Measurements from ENCODE around the gene MRPL49. TPM values are rescaled to one million over a fixed set of nuclear protein-coding genes. Genes with fewer than 3 reads are reported as not detected.

Gene MRPL49
- total RNA-seq, 1 experiment from 2014 or later = 91.0 TPM

DNA sequence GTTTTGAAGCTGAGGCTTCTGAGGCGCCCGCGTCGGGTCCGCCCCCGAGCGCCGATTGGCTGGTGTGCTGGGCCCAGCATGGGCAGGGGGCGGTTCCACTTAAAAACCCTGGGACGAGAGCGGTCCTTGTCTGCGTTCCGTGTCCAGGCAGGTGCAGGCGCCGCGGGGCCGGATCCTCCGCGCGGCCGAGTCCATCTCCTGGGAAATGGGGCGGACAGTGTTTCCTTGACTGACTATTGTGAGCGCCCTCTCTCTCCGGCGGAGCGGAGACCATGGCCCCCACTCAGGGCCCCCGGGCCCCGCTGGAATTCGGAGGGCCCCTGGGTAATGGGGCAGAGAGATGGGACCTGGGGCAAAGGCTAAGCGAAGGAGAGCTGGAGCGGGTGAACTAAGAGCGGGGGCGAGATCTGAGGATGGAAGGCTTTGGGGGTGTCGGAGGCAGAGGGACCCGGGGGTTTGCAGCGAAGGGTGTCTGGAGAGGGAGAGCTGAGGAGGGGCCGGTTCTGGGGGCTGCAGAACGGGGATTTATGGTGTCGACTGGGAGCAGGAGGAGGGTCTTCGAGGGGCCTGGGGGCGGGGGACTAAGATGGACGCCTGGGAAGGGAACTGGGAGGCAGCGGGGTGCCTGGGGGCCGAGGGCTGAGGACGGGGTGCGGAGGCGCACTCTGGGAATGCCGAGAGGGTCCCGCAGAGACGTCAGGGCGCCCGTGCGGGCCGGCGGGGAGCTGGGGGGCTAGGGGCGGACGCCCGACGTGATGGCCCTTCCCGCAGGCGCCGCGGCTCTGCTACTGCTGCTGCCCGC is 10.2 kb upstream of the MRPL49 start, which contains the start of gene TM7SF2:
TM7SF2 (plus strand) TSS at position 129 of the 802 bp plus-strand sequence; CDS start at position 273, 144 bp downstream.
- Histone ChIP-seq H3K4me1 (ENCODE audit: insufficient read depth, low read length, poor library complexity, severe bottlenecking) (peaks cover 27% of the 10 kb centered on the region), H3K4me3 (ENCODE audit: low read depth, low read length, poor library complexity, severe bottlenecking) (peak within 1 kb of the TSS; percentile 80), H3K36me3 (ENCODE audit: insufficient read depth, low read length, poor library complexity, severe bottlenecking) (peaks cover 5% of the 10 kb centered on the region), H3K9me3 (ENCODE audit: low read depth, low read length, poor library complexity, severe bottlenecking) (no peaks in the 10 kb centered on the region), H3K27ac (ENCODE audit: low read depth, low read length, poor library complexity, severe bottlenecking) (peak within 1 kb of the TSS; percentile 75), H3K27me3 (replicated peaks; ENCODE audit: insufficient read depth, low read depth, low read length, poor library complexity) (no peaks in the 10 kb centered on the region)
- ChIA-PET CTCF (interaction anchor here (0.6 to 1.9 kb wide), 13 partner anchors 7 to 252 kb away, joined by 3 to 8 read pairs (median 3); partner anchors contain the start of genes CAPN1, FAU and MRPL49), POLR2A (ENCODE audit: low non-redundant PET) (interaction anchor here (0.7 kb wide), 1 partner anchor 10 kb away, joined by 4 read pairs; the partner anchor contains the start of gene MRPL49)
- TF ChIP-seq EZH2 (IDR thresholded peaks at IDR 0.05; ENCODE audit: borderline replicate concordance, low read depth, low read length, poor library complexity, severe bottlenecking) = no peak
- TF ChIP-seq CTCF (conservative IDR thresholded peaks at IDR 0.05; ENCODE audit: low read depth, low read length) = no peak
- intact Hi-C loops (cut with micrococcal nuclease; ENCODE audit: unreplicated experiment) = loop anchor here (2.0 to 10.0 kb wide), 2 partner anchors 327 to 399 kb away; no protein-coding TSS in a partner anchor
- no TSS peak for BruUV-seq (replicated peaks)
- peak; percentile 99 for DNase-seq (ENCODE audit: low spot score)

GRCh38 chr11:65112546-65113360 is 9.4 kb upstream of the MRPL49 start:
- peak overlapping the region; percentile 80 for H3K4me3 ChIP-seq (ENCODE audit: low read depth, low read length, poor library complexity, severe bottlenecking)
- ChIA-PET POLR2A (ENCODE audit: low non-redundant PET) (no interaction called here), CTCF (interaction anchor here (0.6 to 1.9 kb wide), 8 partner anchors 8 to 203 kb away, joined by 3 to 8 read pairs (median 3); partner anchors contain the start of genes CAPN1, FAU and MRPL49)
- TF ChIP-seq EZH2 (IDR thresholded peaks at IDR 0.05; ENCODE audit: borderline replicate concordance, low read depth, low read length, poor library complexity, severe bottlenecking) (no peak), CTCF (conservative IDR thresholded peaks at IDR 0.05; ENCODE audit: low read depth, low read length) (peak; percentile 91)
- no peaks in the 10 kb centered on the region for H3K27me3 ChIP-seq (replicated peaks; ENCODE audit: insufficient read depth, low read depth, low read length, poor library complexity)
- peak; percentile 81 for DNase-seq (ENCODE audit: low spot score)
- intact Hi-C loops (cut with micrococcal nuclease; ENCODE audit: unreplicated experiment) = loop anchor here (10.0 kb wide), 1 partner anchor 328 kb away; no protein-coding TSS in a partner anchor
- peaks cover 5% of the 10 kb centered on the region for H3K36me3 ChIP-seq (ENCODE audit: insufficient read depth, low read length, poor library complexity, severe bottlenecking)
- no peaks in the 10 kb centered on the region for H3K9me3 ChIP-seq (ENCODE audit: low read depth, low read length, poor library complexity, severe bottlenecking)
- H3K27ac ChIP-seq (ENCODE audit: low read depth, low read length, poor library complexity, severe bottlenecking) = peak overlapping the region; percentile 75
- peaks cover 27% of the 10 kb centered on the region for H3K4me1 ChIP-seq (ENCODE audit: insufficient read depth, low read length, poor library complexity, severe bottlenecking)
- no TSS peak for BruUV-seq (replicated peaks)

DNA sequence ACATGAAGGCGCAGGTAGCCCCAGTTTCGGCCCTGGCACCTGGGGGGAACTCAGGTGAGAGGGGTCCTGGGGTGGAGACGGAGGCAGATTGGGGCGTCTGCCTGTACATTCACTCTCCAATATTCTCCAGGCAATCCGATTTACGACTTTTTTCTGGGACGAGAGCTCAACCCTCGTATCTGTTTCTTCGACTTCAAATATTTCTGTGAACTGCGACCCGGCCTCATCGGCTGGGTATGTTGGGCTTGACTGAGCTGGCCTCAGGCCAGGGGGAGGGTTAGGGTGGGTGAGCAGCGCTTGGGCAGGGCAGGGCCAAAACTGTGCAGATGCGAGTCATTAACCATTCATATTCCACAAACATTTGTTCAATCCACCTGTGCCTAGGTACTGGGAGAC is 8.8 kb upstream of the MRPL49 start:
- no peaks in the 10 kb centered on the region for H3K9me3 ChIP-seq (ENCODE audit: low read depth, low read length, poor library complexity, severe bottlenecking)
- peaks cover 11% of the 10 kb centered on the region for H3K36me3 ChIP-seq (ENCODE audit: insufficient read depth, low read length, poor library complexity, severe bottlenecking)
- H3K4me1 ChIP-seq (ENCODE audit: insufficient read depth, low read length, poor library complexity, severe bottlenecking) = peaks cover 27% of the 10 kb centered on the region
- intact Hi-C loops (cut with micrococcal nuclease; ENCODE audit: unreplicated experiment) = loop anchor here (10.0 kb wide), 1 partner anchor 329 kb away; no protein-coding TSS in a partner anchor
- peak overlapping the region; percentile 80 for H3K4me3 ChIP-seq (ENCODE audit: low read depth, low read length, poor library complexity, severe bottlenecking)
- no peak for DNase-seq (ENCODE audit: low spot score)
- H3K27me3 ChIP-seq (replicated peaks; ENCODE audit: insufficient read depth, low read depth, low read length, poor library complexity) = no peaks in the 10 kb centered on the region
- POLR2A ChIA-PET (ENCODE audit: low non-redundant PET) = no interaction called here
- CTCF ChIA-PET = interaction anchor here (0.6 to 1.9 kb wide), 7 partner anchors 9 to 202 kb away, joined by 3 to 8 read pairs (median 3); partner anchors contain the start of genes CAPN1, FAU and MRPL49
- no TSS peak for BruUV-seq (replicated peaks)
- no peak for TF ChIP-seq CTCF (conservative IDR thresholded peaks at IDR 0.05; ENCODE audit: low read depth, low read length)
- TF ChIP-seq EZH2 (IDR thresholded peaks at IDR 0.05; ENCODE audit: borderline replicate concordance, low read depth, low read length, poor library complexity, severe bottlenecking) = no peak
- peak overlapping the region; percentile 75 for H3K27ac ChIP-seq (ENCODE audit: low read depth, low read length, poor library complexity, severe bottlenecking)

All from A673 (cell line).